HepG2 (cell line): Measurements from ENCODE around the gene SEMA3C.

Source experiments
- ASH2L ChIP-seq: fragments of 300-600, 200-600 bp; sonication (generic); IDR thresholded peaks from 2 replicates; pipeline ENCODE4 v1.7.0; 2017; ENCODE audit warnings: low read depth, mild to moderate bottlenecking, moderate library complexity, mixed read lengths, low read length; ENCODE audit not compliant: insufficient read length
- EP300 ChIP-seq, 3 experiments: sonication (generic) in 1 of 3; formaldehyde crosslinking in 1 of 3; IDR thresholded peaks; 2 replicates each; pipeline versions ENCODE4 v1.5.1 to v1.6.1; 2011 to 2020; ENCODE audit warnings: low read depth in 2 of 3, low read length in 2 of 3, borderline replicate concordance in 1 of 3, improper control_type of control experiment in 1 of 3, mild to moderate bottlenecking in 1 of 3, missing genetic modification reagents in 1 of 3, moderate library complexity in 1 of 3
- MLX ChIP-seq: IDR thresholded peaks from 2 replicates; pipeline ENCODE4 v1.6.1; 2016
- NPAS2 ChIP-seq: sonication (generic); formaldehyde crosslinking; IDR thresholded peaks from 2 replicates; pipeline ENCODE4 v1.8.0; 2022; ENCODE audit warnings: mild to moderate bottlenecking, missing genetic modification reagents, borderline replicate concordance
- REPIN1 ChIP-seq: sonication (generic); formaldehyde crosslinking; IDR thresholded peaks from 2 replicates; pipeline ENCODE4 v1.8.0; 2022; ENCODE audit warnings: missing genetic modification reagents, low read depth, mild to moderate bottlenecking, borderline replicate concordance
- SAFB2 ChIP-seq: sonication (generic); formaldehyde crosslinking; IDR thresholded peaks from 2 replicates; pipeline ENCODE4 v1.5.1; 2020; ENCODE audit warnings: missing genetic modification reagents, low read depth, mild to moderate bottlenecking, borderline replicate concordance
- SIN3A ChIP-seq: IDR thresholded peaks from 2 replicates; pipeline ENCODE4 v1.6.1; 2011; ENCODE audit warnings: low read depth, mild to moderate bottlenecking, control low read depth, low read length, borderline replicate concordance
- SMAD1 ChIP-seq: sonication (generic); formaldehyde crosslinking; IDR thresholded peaks from 2 replicates; pipeline ENCODE4 v1.4.0; 2020; ENCODE audit warnings: missing genetic modification reagents, low read depth, mild to moderate bottlenecking, borderline replicate concordance
- SRSF1 ChIP-seq: fragments of 200-400 bp; formaldehyde crosslinking; optimal IDR thresholded peaks from 2 replicates; pipeline ENCODE3; 2017; ENCODE audit warnings: mild to moderate bottlenecking, low read depth, low read length, moderate library complexity
- TCF12 ChIP-seq, 2 experiments: fragments of 450-650 bp in 1 of 2; sonication (generic) in 1 of 2; formaldehyde crosslinking in 1 of 2; IDR thresholded peaks; 2 replicates each; pipeline versions ENCODE4 v1.6.1 to v1.8.0; 2017 to 2022; ENCODE audit warnings: antibody characterized with exemption in 1 of 2, mild to moderate bottlenecking in 1 of 2, missing genetic modification reagents in 1 of 2, moderate library complexity in 1 of 2
- ZNF160 ChIP-seq: sonication (generic); formaldehyde crosslinking; IDR thresholded peaks from 2 replicates; pipeline ENCODE4 v1.8.0; 2022; ENCODE audit warnings: mild to moderate bottlenecking, inconsistent platforms, missing genetic modification reagents
- ZNF749 ChIP-seq: sonication (generic); formaldehyde crosslinking; IDR thresholded peaks from 2 replicates; pipeline ENCODE4 v1.8.0; 2022; ENCODE audit warnings: mild to moderate bottlenecking, missing genetic modification reagents, moderate library complexity, borderline replicate concordance

GRCh38 chr7:80827239-80827633 lies 91.6 kb downstream of the SEMA3C start:
- TF ChIP-seq MLX (CRISPR knock-in tag): no peak
- no peak for TF ChIP-seq REPIN1 (CRISPR knock-in tag)
- TF ChIP-seq NPAS2 (CRISPR knock-in tag): no peak
- no peak for TF ChIP-seq SIN3A
- no peak for TF ChIP-seq ZNF160 (CRISPR knock-in tag)
- TF ChIP-seq EP300 (IDR thresholded peaks at IDR 0.05; ENCODE audit: low read depth in 2 of 2, low read length in 2 of 2): no peak
- TF ChIP-seq EP300 (CRISPR knock-in tag; IDR thresholded peaks at IDR 0.05; ENCODE audit: borderline replicate concordance): no peak
- TF ChIP-seq SAFB2 (CRISPR knock-in tag): no peak
- no peak for TF ChIP-seq SRSF1
- TF ChIP-seq ZNF749 (CRISPR knock-in tag): no peak
- no peak for TF ChIP-seq SMAD1 (CRISPR knock-in tag)
- no peak for TF ChIP-seq ASH2L
- TF ChIP-seq TCF12 (IDR thresholded peaks at IDR 0.05): no peak
- TF ChIP-seq TCF12 (CRISPR knock-in tag; IDR thresholded peaks at IDR 0.05): no peak
